RWPE1 (cell line): ENCODE measurements around the gene CRAT.

ENCODE experiments used
- CTCF ChIA-PET: fragments of 350-600 bp; sonication (Branson Sonifier 250); formaldehyde crosslinking; extraction: SDS; loops from one replicate; lab custom pipeline; 2021; lab: Yijun Ruan, JAX
- POLR2A ChIA-PET: fragments of 400-600 bp; formaldehyde crosslinking; extraction: SDS; loops from one replicate; lab custom pipeline; 2020; ENCODE audit warnings: antibody characterized with exemption; ENCODE audit not compliant: low non-redundant PET; lab: Yijun Ruan, JAX
- DNase-seq: peaks from one replicate; pipeline ENCODE4 v3.0.0; 2012; ENCODE audit warnings: low spot score
- H3K27ac ChIP-seq: fragments of 450-650 bp; 2 replicates; pipeline ENCODE4 v1.5.1; 2017
- TF ChIP-seq, protein P1 (sequence below): fragments of 450-650 bp; conservative IDR thresholded peaks from 2 replicates; pipeline ENCODE4 v1.5.1; 2017; ENCODE audit warnings: low read depth, mild to moderate bottlenecking

CRAT gene

DNA sequence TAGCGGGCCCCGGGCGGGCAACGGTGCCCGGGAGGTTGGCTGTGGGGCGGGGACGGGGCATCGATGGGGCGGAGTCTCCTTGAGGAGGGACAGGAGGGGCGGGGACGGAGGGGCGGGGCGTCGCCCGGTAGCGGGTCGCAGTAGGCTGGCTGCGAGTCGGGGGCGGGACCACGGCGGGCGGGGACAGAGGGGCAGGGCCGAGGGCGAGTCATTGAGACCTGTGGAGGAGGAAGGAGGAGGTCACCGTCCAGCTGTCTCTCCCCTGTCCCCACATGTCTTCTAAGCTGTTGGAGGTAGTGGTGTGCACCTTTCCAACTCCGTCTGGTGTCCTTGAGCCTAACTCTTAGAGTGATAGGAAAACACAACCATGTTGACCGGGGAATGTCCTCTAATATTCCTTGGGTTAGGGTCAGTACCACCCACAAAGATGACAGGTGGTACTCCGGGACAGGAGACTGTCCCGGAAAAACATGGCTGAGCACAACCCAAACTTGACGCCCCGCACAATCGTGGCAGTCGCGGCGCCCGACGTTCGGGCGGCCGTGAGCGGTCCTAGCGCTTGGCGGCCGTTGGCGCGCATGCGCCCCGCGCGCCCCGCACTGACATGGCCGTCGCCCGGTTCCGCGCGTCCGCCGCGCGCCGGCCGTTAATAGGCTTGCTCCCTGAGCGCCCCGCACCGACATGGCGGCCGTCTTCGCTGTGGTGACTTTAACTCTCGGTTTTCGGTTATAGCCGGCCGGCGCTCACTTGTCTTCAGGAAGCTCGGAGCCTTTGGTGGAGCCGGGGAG lies at the start of gene CRAT, which contains the start of gene PTPA:
Gene CRAT, minus strand, starts transcription at position 54 of the 788 bp plus-strand sequence. CDS start 284 bp downstream, outside the sequence.
Gene PTPA, plus strand, starts transcription at position 676 of the 788 bp plus-strand sequence. CDS start 186 bp downstream, outside the sequence.
- ChIA-PET POLR2A (interaction anchor here (0.6 kb wide), 1 partner anchor 515 kb away, joined by 5 read pairs; the partner anchor contains the start of gene NTMT1), CTCF (interaction anchor here (0.6 to 3.3 kb wide), 2 partner anchors 20 to 803 kb away, joined by 3 to 18 read pairs; no protein-coding TSS in a partner anchor)
- peak; percentile 100 for DNase-seq
- peak within 1 kb of the TSS; percentile 94 for H3K27ac ChIP-seq
- TF ChIP-seq, protein P1, sequence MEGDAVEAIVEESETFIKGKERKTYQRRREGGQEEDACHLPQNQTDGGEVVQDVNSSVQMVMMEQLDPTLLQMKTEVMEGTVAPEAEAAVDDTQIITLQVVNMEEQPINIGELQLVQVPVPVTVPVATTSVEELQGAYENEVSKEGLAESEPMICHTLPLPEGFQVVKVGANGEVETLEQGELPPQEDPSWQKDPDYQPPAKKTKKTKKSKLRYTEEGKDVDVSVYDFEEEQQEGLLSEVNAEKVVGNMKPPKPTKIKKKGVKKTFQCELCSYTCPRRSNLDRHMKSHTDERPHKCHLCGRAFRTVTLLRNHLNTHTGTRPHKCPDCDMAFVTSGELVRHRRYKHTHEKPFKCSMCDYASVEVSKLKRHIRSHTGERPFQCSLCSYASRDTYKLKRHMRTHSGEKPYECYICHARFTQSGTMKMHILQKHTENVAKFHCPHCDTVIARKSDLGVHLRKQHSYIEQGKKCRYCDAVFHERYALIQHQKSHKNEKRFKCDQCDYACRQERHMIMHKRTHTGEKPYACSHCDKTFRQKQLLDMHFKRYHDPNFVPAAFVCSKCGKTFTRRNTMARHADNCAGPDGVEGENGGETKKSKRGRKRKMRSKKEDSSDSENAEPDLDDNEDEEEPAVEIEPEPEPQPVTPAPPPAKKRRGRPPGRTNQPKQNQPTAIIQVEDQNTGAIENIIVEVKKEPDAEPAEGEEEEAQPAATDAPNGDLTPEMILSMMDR = no peak

DNA sequence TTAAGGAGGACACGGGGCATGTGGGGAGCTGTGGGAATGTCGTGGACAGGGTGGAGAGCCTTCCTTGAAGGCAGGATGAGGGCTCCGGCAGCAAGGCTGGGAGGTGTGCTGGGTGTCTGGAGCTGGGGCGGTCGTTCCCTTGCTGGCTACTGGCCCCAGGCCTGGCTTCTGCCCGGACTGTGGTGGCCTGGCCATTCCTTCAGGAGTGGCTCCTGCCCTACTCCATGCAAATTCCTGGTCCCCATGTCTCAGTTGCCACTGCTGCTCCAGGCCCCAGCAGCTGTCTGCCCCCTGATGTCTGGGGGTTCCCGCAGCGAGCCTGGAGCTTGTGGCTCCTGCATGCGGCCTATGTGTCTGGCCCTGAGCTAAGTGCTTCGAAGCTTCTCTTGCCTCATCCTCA lies 45.6 kb upstream of the CRAT start:
- H3K27ac ChIP-seq = peak overlapping the region; percentile 3; the same call in 1 of the 2 replicates
- TF ChIP-seq, protein P1 = no peak
- ChIA-PET CTCF (interaction anchor here (0.6 to 2.2 kb wide), 2 partner anchors 14 to 252 kb away, joined by 3 to 14 read pairs; no protein-coding TSS in a partner anchor), POLR2A (no interaction called here)
- no peak for DNase-seq

DNA sequence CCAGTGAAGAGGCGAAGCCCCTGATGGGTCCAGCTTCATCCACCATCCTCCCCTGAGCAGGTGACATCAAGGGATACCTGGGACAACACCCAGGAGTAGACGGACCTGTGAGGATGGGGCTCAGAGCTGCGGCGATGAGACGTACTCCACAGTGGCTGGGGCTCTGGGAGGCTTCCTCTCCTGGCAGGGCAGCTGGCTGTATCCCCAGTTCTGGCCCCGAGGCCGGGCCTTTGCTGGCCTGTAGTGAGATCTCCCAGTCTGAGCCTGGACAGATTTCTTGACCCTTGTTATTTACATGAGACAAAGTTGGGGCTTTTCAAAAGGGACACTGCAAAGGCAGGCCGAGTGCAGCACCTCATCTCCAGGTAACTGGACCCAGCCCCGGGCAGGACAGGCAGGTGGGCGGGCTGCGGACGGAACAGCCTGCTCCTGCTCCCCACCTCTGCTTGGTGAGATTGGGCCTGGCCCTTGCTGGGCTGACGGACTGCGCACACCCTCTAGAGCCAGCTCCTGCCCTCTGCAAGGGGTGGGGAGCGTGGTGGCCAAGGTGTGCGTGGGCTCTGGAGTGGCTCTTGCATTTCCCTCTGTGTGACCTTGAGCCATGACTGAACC lies 44.4 kb upstream of the CRAT start:
- no peak for DNase-seq
- ChIA-PET POLR2A (no interaction called here), CTCF (interaction anchor here (1.0 kb wide), 1 partner anchor 19 kb away, joined by 3 read pairs; no protein-coding TSS in a partner anchor)
- TF ChIP-seq, protein P1 = no peak
- H3K27ac ChIP-seq = peak overlapping the region; percentile 30

DNA sequence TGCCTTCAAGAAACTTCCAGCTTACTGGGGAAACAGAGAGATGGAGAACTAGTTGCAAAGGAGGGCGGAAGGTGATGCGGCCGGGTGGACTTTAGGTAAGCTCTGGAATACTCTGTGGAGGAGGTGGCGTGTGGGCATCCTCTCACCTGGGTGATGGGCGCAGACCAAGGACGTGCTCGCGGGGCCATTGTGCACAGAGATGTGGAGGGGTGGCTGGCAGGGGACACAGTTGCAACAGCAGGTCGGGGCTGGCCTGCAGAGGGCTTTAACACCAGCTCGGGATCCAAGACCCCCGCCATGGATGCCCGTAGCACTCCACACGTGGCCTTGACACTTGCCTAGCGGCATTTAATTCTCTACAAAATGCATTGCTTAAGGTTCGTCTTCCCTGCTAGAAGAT lies 40.9 kb upstream of the CRAT start:
- no peak for DNase-seq
- CTCF ChIA-PET = interaction anchor here (1.1 to 3.4 kb wide), 4 partner anchors 9 to 22 kb away, joined by 3 to 14 read pairs (median 7); no protein-coding TSS in a partner anchor
- TF ChIP-seq, protein P1 = no peak
- peak overlapping the region; percentile 26 for H3K27ac ChIP-seq
- POLR2A ChIA-PET = interaction anchor here (0.6 kb wide), 1 partner anchor 619 kb away, joined by 5 read pairs; no protein-coding TSS in a partner anchor

DNA sequence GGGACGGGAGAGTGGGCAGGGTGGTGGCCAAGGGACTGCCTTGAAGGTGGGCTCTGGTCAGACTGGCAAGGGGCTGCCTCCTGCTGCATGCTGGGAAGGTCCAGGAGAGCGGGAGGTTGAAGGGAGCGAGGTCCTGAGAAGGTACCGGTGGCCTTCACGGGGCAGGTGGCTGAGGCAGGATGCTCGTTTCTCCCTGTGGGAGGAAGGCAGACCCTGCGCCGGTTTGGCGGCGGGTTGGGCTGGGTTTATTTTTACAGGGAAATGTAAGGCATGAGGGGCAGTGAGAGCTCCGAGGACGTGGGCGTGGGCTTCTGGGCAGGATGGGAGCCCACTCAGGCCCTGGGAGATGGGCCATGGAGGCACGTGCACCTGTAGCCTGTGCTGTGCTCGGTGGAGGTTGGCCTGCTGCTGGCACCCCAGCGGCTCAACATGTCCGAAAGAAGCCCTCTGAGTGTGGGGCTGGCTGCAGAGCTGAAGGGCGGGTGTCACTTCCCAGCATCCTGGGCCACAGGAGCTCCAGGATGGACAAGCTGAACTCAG lies 40.1 kb upstream of the CRAT start:
- no peak for DNase-seq
- CTCF ChIA-PET = interaction anchor here (2.3 to 3.4 kb wide), 2 partner anchors 8 to 23 kb away, joined by 11 to 14 read pairs; no protein-coding TSS in a partner anchor
- POLR2A ChIA-PET = no interaction called here
- H3K27ac ChIP-seq = peak overlapping the region; percentile 17; the same call in 1 of the 2 replicates
- TF ChIP-seq, protein P1 = no peak

DNA sequence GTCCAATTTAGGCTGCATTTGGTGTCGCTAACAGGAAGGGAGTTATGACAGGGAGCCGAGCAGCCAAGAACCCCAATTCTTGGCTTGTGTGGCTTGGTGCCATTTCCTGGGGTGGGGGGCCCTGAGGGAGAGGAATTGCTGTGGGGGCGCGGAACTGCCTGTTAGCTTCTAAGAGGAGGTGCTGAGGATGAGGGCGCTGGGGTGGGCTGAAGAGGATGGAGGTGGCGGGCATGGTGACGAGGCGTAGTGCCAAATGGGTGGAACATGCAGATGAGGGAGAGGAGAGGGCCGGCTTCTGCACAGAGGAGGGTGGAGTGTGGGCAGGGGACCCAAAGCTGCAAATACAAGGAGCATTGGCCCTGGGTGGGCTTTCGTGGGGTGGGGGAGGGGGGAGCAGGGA lies 39.5 kb upstream of the CRAT start:
- no peak for DNase-seq
- TF ChIP-seq, protein P1 = no peak
- ChIA-PET CTCF (no interaction called here), POLR2A (no interaction called here)
- H3K27ac ChIP-seq = peak overlapping the region; percentile 17; the same call in 1 of the 2 replicates
